ENCODE results near the gene OXTR.

The OXTR gene

GRCh38 chr3:8730656-8731055 is 38.8 kb downstream of the OXTR start:
- TF ChIP-seq, protein P1, sequence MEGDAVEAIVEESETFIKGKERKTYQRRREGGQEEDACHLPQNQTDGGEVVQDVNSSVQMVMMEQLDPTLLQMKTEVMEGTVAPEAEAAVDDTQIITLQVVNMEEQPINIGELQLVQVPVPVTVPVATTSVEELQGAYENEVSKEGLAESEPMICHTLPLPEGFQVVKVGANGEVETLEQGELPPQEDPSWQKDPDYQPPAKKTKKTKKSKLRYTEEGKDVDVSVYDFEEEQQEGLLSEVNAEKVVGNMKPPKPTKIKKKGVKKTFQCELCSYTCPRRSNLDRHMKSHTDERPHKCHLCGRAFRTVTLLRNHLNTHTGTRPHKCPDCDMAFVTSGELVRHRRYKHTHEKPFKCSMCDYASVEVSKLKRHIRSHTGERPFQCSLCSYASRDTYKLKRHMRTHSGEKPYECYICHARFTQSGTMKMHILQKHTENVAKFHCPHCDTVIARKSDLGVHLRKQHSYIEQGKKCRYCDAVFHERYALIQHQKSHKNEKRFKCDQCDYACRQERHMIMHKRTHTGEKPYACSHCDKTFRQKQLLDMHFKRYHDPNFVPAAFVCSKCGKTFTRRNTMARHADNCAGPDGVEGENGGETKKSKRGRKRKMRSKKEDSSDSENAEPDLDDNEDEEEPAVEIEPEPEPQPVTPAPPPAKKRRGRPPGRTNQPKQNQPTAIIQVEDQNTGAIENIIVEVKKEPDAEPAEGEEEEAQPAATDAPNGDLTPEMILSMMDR (IDR thresholded peaks at IDR 0.05), result no peak
- Histone ChIP-seq H3K9me3 (no peaks in the 10 kb centered on the region), H3K4me1 (ENCODE audit: control insufficient read depth in 1 of 2, insufficient read depth in 1 of 2, low read depth in 1 of 2, low read length in 1 of 2) (no peaks in the 10 kb centered on the region)

GRCh38 chr3:8729479-8729878 is 39.9 kb downstream of the OXTR start:
- Histone ChIP-seq H3K36me3 (no peaks in the 10 kb centered on the region), H3K27me3 (no peaks in the 10 kb centered on the region), H3K4me1 (ENCODE audit: control insufficient read depth in 1 of 2, insufficient read depth in 1 of 2, low read depth in 1 of 2, low read length in 1 of 2) (no peaks in the 10 kb centered on the region), H3K9me3 (no peaks in the 10 kb centered on the region), H3K4me3 (ENCODE audit: low read depth in 1 of 2, low read length in 1 of 2) (no peak overlapping the region), H3K27ac (no peak overlapping the region)
- TF ChIP-seq, protein P1 (IDR thresholded peaks at IDR 0.05), result no peak

More at GRCh38 chr3:8730656-8731055, 38.8 kb downstream of the OXTR start:
- H3K4me3 ChIP-seq (ENCODE audit: low read depth in 1 of 2, low read length in 1 of 2), result no peak overlapping the region
- H3K27ac ChIP-seq, result no peak overlapping the region
- no peaks in the 10 kb centered on the region for H3K36me3 ChIP-seq
- H3K27me3 ChIP-seq, result no peaks in the 10 kb centered on the region

GRCh38 chr3:8727605-8728512 is 41.6 kb downstream of the OXTR start:
- Histone ChIP-seq H3K9me3 (no peaks in the 10 kb centered on the region), H3K27me3 (no peaks in the 10 kb centered on the region), H3K4me3 (ENCODE audit: low read depth in 1 of 2, low read length in 1 of 2) (no peak overlapping the region), H3K27ac (no peak overlapping the region), H3K36me3 (no peaks in the 10 kb centered on the region), H3K4me1 (ENCODE audit: control insufficient read depth in 1 of 2, insufficient read depth in 1 of 2, low read depth in 1 of 2, low read length in 1 of 2) (no peaks in the 10 kb centered on the region)
- TF ChIP-seq, protein P1 (IDR thresholded peaks at IDR 0.05), result no peak

- Histone ChIP-seq H3K27ac (no peak overlapping the region), H3K36me3 (no peaks in the 10 kb centered on the region), H3K9me3 (no peaks in the 10 kb centered on the region), H3K4me1 (ENCODE audit: control insufficient read depth in 1 of 2, insufficient read depth in 1 of 2, low read depth in 1 of 2, low read length in 1 of 2) (no peaks in the 10 kb centered on the region), H3K4me3 (ENCODE audit: low read depth in 1 of 2, low read length in 1 of 2) (no peak overlapping the region), H3K27me3 (no peaks in the 10 kb centered on the region)
- TF ChIP-seq, protein P1 (IDR thresholded peaks at IDR 0.05), result no peak
These were observed 45.2 kb downstream of the OXTR start for GRCh38 chr3:8724108-8724752.

- H3K4me1 ChIP-seq (ENCODE audit: control insufficient read depth in 1 of 2, insufficient read depth in 1 of 2, low read depth in 1 of 2, low read length in 1 of 2), result no peaks in the 10 kb centered on the region
- no peaks in the 10 kb centered on the region for H3K9me3 ChIP-seq
- no peak overlapping the region for H3K4me3 ChIP-seq (ENCODE audit: low read depth in 1 of 2, low read length in 1 of 2)
- no peaks in the 10 kb centered on the region for H3K27me3 ChIP-seq
- no peaks in the 10 kb centered on the region for H3K36me3 ChIP-seq
- TF ChIP-seq, protein P1 (IDR thresholded peaks at IDR 0.05), result no peak
- H3K27ac ChIP-seq, result no peak overlapping the region
These were observed 45.8 kb downstream of the OXTR start for GRCh38 chr3:8723612-8724011.
